Keratinocyte (primary cell): ENCODE data around the gene TIMM17B. TPM values are rescaled to one million over a fixed set of nuclear protein-coding genes. Genes with fewer than 3 reads are reported as not detected.

Experiments
- DNase-seq: peaks from one replicate; pipeline ENCODE4 v3.0.0-alpha.2; 2011; ENCODE audit warnings: low read depth, missing footprints, low spot score
- FAIRE-seq: peaks from 2 replicates; lab custom pipeline; 2011; peaks lifted over from hg19 to GRCh38; lab: Jason Lieb, UNC
- H2AFZ ChIP-seq: 2 replicates; pipeline ENCODE4 v1.6.0; 2012; ENCODE audit warnings: low read length, control low read depth, inconsistent platforms; ENCODE audit not compliant: control insufficient read depth
- H3K27ac ChIP-seq: 2 replicates; pipeline ENCODE4 v1.5.1; 2011; ENCODE audit warnings: low read length; ENCODE audit not compliant: control insufficient read depth, insufficient read depth
- H3K27me3 ChIP-seq: 3 replicates; pipeline ENCODE4 v1.6.0; 2011; ENCODE audit warnings: low read length; ENCODE audit not compliant: control insufficient read depth, insufficient read depth; ENCODE audit errors: extremely low read depth
- H3K36me3 ChIP-seq, 2 experiments: 2 replicates in 1 of 2; 3 replicates in 1 of 2; pipeline ENCODE4 v1.5.1; 2011; ENCODE audit warnings: low read length in 2 of 2, mild to moderate bottlenecking in 1 of 2; ENCODE audit not compliant: control insufficient read depth in 2 of 2, insufficient read depth in 2 of 2; ENCODE audit errors: extremely low read depth in 1 of 2
- H3K4me1 ChIP-seq: 3 replicates; pipeline ENCODE4 v1.5.1; 2011; ENCODE audit warnings: low read length; ENCODE audit not compliant: control insufficient read depth, insufficient read depth; ENCODE audit errors: extremely low read depth
- H3K4me2 ChIP-seq: 3 replicates; pipeline ENCODE4 v1.6.0; 2011; ENCODE audit warnings: low read depth, low read length; ENCODE audit not compliant: control insufficient read depth, insufficient read depth; ENCODE audit errors: extremely low read depth
- H3K4me3 ChIP-seq, 3 experiments: fragments of 200-600 bp in 1 of 3; sonication (generic) in 1 of 3; 2 replicates in 2 of 3; 3 replicates in 1 of 3; pipeline ENCODE4 v1.5.1; 2011 to 2016; ENCODE audit warnings: low read length in 3 of 3, mild to moderate bottlenecking in 3 of 3, control low read depth in 2 of 3, inconsistent platforms in 1 of 3, low read depth in 1 of 3, mixed read lengths in 1 of 3, mixed run types in 1 of 3, moderate library complexity in 1 of 3; ENCODE audit not compliant: control insufficient read depth in 2 of 3, insufficient read depth in 2 of 3; ENCODE audit errors: extremely low read depth in 1 of 3
- H3K79me2 ChIP-seq: 2 replicates; pipeline ENCODE4 v1.6.0; 2012; ENCODE audit warnings: low read length; ENCODE audit not compliant: control insufficient read depth, insufficient read depth
- H3K9ac ChIP-seq: 3 replicates; pipeline ENCODE4 v1.6.0; 2011; ENCODE audit warnings: low read length; ENCODE audit not compliant: control insufficient read depth, insufficient read depth; ENCODE audit errors: extremely low read depth
- H3K9me1 ChIP-seq: 3 replicates; pipeline ENCODE4 v1.6.0; 2011; ENCODE audit warnings: low read length; ENCODE audit not compliant: control insufficient read depth, insufficient read depth; ENCODE audit errors: extremely low read depth
- H3K9me3 ChIP-seq: 2 replicates; pipeline ENCODE4 v1.5.1; 2012; ENCODE audit warnings: low read depth, low read length; ENCODE audit not compliant: control insufficient read depth
- H4K20me1 ChIP-seq: 3 replicates; pipeline ENCODE4 v1.6.0; 2011; ENCODE audit warnings: low read length; ENCODE audit not compliant: control insufficient read depth, insufficient read depth; ENCODE audit errors: extremely low read depth
- CTCF ChIP-seq, 3 experiments: IDR thresholded peaks in 1 of 3; conservative IDR thresholded peaks in 1 of 3; optimal IDR thresholded peaks in 1 of 3; 2 replicates in 2 of 3; 3 replicates in 1 of 3; pipeline versions ENCODE3 to v1.5.1; 2011; ENCODE audit warnings: low read length in 3 of 3, mild to moderate bottlenecking in 3 of 3, moderate library complexity in 2 of 3, control low read depth in 1 of 3, inconsistent platforms in 1 of 3; ENCODE audit not compliant: insufficient read depth in 2 of 3; ENCODE audit errors: extremely low read depth in 1 of 3
- EZH2 ChIP-seq: IDR thresholded peaks from one replicate; pipeline ENCODE4 v1.6.1; 2012; ENCODE audit warnings: inconsistent platforms, mild to moderate bottlenecking, low read length, moderate library complexity
- dilution Hi-C: fragments of 300-500 bp; cut with MboI; formaldehyde crosslinking; loops from one replicate; pipeline ENCODE4 v1.7.0; 2020; ENCODE audit warnings: low sequenced_read_pairs; ENCODE audit not compliant: extremely low pct_ligation_motif_present
- polyA plus RNA-seq, 5 experiments: library from polyadenylated mRNA; depleted of rRNA in 3 of 5; stranded (reverse) in 3 of 5; stranded (forward) in 1 of 5; unstranded in 1 of 5; fragments of >200 nt; gene quantifications; 1 replicate in 1 of 5; 2 replicates in 3 of 5; 3 replicates in 1 of 5; pipeline versions ENCODE4 v1.2.1 to v1.2.3, GENCODE V29; 2011 to 2012; ENCODE audit warnings: missing spikeins in 2 of 5, low read depth in 1 of 5, low replicate concordance in 1 of 5

TIMM17B gene
- polyA plus RNA-seq, 1 donor (not counting 4 experiments of a cell fraction or from before 2014, with no cell fraction given) = 34.3 TPM

- DNase-seq = no peak
- Histone ChIP-seq H4K20me1 (no peaks in the 10 kb centered on the region), H2AFZ (no peak overlapping the region), H3K4me2 (no peak overlapping the region), H3K9me1 (no peaks in the 10 kb centered on the region), H3K36me3 (peaks cover 2 to 6% of the 10 kb centered on the region in 2 experiments), H3K9ac (no peak overlapping the region), H3K4me3 (no peak overlapping the region), H3K27ac (no peak overlapping the region), H3K4me1 (no peaks in the 10 kb centered on the region), H3K79me2 (peaks cover 35% of the 10 kb centered on the region), H3K27me3 (no peaks in the 10 kb centered on the region), H3K9me3 (no peaks in the 10 kb centered on the region)
- dilution Hi-C loops = no loop called here
- no peak for FAIRE-seq
- TF ChIP-seq EZH2 = no peak
- TF ChIP-seq CTCF (optimal IDR thresholded peaks at IDR 0.05 in 1 of 3, IDR thresholded peaks at IDR 0.05 in 1 of 3, conservative IDR thresholded peaks at IDR 0.05 in 1 of 3; ENCODE audit: extremely low read depth in 1 of 3, insufficient read depth in 2 of 3, low read length in 3 of 3) = no peak
These were observed 42.1 kb upstream of the TIMM17B start for GRCh38 chrX:48939524-48940228.

- no peak for TF ChIP-seq EZH2
- no peak for TF ChIP-seq CTCF (optimal IDR thresholded peaks at IDR 0.05 in 1 of 3, IDR thresholded peaks at IDR 0.05 in 1 of 3, conservative IDR thresholded peaks at IDR 0.05 in 1 of 3; ENCODE audit: extremely low read depth in 1 of 3, insufficient read depth in 2 of 3, low read length in 3 of 3)
- H3K36me3 ChIP-seq = peaks cover 5 to 6% of the 10 kb centered on the region in 2 experiments
- dilution Hi-C loops = no loop called here
- no peak overlapping the region for H3K9ac ChIP-seq
- no peak overlapping the region for H2AFZ ChIP-seq
- DNase-seq (no peak), FAIRE-seq (no peak)
- no peak overlapping the region for H3K4me3 ChIP-seq
- H3K9me1 ChIP-seq = no peaks in the 10 kb centered on the region
- no peak overlapping the region for H3K4me2 ChIP-seq
- H3K9me3 ChIP-seq = no peaks in the 10 kb centered on the region
- no peaks in the 10 kb centered on the region for H3K27me3 ChIP-seq
- no peaks in the 10 kb centered on the region for H3K4me1 ChIP-seq
- H3K27ac ChIP-seq = no peak overlapping the region
- no peaks in the 10 kb centered on the region for H4K20me1 ChIP-seq
- H3K79me2 ChIP-seq = peaks cover 29% of the 10 kb centered on the region
These were observed 41.3 kb upstream of the TIMM17B start for GRCh38 chrX:48938721-48939425.
